Ureter (tissue), 1 donor: Measurements from ENCODE around the gene GLG1. TPM values are rescaled to one million over a fixed set of nuclear protein-coding genes. Genes with fewer than 3 reads are reported as not detected.
A peak's percentile ranks its signal among the peaks of the same experiment; 100 is the strongest.
"Not testable (repeated sequence)": the region's sequence is repeated elsewhere in the genome, so short reads cannot be mapped to it uniquely, and the experiment has no call there.

Source experiments
- DNase-seq: peaks from one replicate; pipeline ENCODE4 v3.0.0-alpha.2; 2020; ENCODE audit warnings: low spot score
- total RNA-seq: library from RNA; stranded (reverse); gene quantifications from one replicate; pipeline ENCODE4 v1.2.4, GENCODE V29; 2023
- donor health status: DM: yes; HTN: yes; CAD: no.

GLG1 gene
- total RNA-seq = 121 TPM

DNA sequence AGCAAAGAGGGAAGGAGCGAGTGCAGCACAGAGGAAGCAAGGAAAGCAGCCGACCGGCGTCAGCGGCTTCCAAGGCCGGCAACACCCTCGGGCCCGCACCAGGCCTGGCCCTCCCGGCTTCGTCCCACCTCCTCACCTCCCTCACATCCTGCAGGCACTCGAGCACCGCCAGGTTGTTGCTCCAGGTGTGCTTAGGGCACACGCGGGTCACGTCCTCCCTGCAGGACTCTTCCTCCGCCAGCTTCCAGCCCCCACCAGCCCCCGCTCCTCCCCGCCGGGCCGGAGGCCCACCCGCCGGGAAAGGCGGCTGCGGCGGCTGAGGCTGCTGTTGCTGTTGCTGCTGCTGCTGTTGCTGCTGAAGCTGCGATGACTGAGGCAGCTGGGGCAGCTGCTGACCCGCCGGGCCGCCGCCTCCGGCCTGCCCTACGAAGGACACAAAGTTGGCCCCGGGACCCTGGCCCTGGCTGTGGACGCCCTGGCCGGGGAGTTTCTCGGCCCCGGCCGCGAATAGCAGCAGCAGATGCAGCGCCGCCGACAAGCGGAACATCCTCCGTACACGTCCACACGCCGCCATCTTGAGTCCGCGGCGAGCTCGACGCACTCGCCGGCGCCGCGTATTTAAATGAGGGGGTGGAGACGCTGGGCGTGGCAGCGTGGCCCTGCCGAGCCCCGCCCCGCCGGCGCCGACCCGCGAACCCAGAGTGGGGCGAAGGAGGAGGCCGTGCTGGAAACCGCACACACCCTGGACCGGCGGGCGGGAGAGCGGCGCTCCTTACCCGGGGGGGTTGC is at the start of gene GLG1:
TSS of gene GLG1 (minus strand) at position 594 of the 789 bp plus-strand sequence. CDS start at position 574, 20 bp downstream.
- peak; percentile 90 for DNase-seq

DNA sequence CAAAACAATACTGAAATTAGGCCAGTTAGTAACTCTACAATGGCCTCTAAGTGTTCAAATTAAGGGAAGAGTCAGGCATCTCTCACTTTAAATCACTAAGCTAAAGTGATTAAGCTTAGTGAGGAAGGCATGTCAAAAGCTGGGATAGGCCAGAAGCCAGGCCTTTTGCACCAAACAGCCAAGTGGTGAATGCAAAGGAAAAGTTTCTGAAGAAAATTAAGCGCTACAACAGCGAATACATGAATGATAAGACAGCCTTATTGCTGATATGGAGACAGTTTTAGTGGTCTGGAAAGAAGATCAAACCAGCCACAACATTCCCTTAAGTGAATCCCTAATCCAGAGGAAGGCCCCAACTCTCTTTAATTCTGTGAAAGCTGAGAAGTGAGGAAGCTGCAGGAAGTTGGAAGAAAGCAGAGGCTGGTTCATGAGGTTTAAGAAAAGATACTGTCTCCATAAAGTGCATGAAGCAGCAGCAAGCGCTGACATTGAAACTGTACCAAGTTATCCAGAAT is 47.7 kb upstream of the GLG1 start:
- no peak for DNase-seq

DNA sequence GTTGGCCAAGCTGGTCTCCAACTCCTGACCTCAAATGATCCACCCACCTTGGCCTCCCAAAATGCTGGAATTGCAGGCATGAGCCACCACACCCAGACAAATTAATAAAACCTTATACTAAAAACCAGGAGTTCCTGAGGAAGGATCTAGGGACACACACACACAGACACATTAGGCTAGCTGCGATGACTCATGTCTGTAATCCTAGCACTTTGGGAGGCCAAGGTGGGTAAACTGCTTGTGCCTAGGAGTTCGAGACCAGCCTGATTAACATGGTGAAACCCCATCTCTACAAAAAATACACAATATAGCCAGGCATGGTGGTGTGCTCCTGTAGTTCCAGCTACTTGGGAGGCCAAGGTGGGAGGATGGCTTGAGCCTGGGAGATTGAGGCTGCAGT is 46.0 kb upstream of the GLG1 start:
- DNase-seq = not testable (repeated sequence)

DNA sequence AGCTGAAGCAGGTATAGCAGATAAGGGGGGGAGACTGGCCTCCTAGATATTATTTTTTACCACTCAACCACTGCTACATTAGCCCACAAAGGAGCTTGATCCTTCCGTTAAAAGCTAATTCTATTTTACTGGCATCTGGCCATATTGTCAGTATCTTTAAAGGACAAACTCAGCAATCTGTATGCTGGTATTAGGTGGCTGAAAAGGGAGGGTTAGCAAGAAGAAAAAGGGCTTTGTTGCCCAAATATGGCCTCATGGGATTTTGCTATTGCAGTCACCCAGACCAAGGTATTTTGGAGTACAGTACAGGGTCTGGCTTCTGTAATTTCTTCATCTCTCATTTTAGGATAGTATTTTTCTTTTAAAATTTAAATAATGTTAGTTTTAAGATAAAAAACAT is 45.3 kb upstream of the GLG1 start:
- no peak for DNase-seq

DNA sequence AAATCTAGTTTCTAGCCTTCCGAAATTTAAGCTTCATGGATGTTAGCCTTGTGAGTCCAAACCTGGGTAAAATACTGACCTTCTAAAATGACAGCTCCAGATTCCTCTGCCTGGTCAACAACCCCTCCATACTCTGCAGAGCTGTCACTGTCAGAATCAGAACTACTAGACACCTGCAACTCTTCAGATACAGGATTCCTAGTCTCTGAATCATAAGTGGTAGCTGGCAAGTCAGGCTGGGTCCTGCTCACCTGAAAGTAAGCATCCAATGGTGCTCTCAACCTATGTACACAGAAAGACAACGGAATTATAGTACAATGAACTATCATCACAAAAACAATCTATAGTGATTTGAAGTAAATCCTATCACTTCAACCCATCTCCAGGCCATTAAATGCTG is 44.9 kb upstream of the GLG1 start:
- no peak for DNase-seq

DNA sequence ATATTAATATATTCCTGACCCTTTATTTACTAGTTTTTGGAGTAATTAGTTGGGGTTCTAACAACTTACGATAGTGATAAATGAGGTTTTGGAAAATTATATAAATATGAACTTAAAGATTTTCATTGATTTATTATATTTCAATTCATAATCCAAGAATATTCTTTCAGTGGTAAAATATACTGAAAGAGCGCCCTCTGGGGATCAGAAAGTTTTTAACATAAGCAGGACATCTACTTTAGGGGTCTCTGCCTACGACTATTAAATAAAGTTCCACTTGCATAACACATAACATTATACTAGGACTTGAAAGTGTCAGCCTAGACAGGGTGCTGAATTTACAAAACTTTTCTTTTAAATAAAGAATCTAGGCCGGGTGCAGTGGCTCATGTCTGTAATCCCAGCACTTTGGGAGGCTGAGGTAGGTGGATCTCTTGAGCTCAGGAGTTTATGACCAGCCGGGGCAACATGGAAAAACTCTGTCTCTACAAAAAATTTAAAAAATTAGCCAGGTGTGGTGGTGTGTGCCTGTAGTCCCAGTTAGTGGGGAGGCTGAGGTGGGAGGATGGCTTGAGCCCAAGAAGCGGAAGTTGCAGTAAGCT is 44.2 kb upstream of the GLG1 start:
- no peak for DNase-seq

DNA sequence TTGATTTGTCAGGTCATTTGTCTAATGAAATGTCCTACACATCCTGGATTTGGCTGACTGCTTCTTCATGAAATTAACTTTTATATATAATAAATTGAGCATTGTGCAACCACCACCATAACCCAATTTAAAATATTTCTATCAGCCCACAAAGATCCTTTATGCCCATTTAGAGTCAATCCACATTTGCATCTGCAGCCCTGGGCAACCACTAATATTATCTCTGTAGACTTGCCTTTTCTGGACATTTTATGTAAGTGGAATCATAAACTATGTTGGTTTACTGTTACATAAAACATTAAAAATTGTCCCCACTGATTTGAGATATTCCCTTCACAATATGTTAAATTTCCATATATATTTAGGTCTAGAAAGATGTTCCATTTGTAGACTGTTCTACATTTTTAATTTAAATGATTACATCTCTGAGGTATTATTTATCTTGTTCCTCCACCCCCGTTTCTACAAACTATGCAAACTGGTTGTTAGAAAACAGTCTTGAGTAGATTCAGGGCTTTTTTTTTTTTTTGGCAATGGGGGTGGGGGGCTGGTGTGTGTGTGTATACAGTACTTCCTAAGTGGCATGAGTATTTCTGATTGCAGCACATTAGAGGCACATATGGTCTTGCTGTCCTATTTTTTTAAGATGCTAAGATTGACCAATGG is 43.1 kb upstream of the GLG1 start:
- no peak for DNase-seq

DNA sequence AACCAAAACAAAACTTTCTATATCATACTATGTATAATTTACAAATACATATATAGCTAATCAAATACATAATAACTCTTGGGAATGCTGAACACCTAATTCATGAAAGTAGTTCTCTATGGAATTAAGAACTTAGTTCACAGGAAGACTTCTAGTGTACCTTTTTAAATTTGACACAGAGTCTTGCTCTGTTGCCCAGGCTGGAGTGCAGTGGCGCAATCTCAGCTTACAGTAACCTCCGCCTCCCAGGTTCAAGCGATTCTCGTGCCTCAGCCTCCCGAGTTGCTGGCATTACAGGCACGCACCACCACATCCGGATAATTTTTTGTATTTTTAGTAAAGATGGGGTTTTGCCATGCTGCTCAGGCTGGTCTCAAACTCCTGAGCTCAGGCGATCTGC is 35.1 kb upstream of the GLG1 start:
- no peak for DNase-seq

DNA sequence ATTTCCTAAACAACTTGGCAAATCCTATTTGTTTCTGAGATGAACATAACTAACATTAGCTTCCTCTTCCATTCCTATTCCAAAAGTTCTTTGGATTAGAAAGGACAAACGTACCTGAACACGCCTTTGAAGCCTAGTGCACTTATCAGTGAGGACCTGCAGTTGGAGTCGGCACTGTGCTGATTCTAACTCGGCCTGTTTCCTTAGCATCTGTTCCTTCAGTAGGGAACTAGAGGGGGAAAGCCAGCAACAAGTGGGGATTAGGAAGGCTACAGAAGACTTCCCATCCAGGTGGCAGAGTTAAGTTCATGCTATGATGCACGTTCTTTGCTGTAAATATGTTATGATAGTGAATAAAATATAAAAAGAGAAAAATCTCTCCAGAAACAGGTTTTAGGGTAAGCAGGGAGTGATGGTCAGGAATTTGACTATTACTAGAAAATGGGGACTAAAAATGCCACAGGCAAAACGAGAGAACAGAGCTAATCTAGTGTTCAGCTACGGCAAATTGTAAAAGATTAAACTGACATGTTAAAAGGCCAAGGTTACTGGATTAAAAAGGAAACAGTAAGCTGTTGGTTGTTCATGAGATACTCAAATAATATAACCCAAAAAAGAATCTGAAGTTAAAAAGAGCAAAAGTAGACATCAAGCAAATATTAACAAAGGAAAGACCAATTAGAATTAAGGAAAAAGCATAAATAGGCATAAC is 31.0 kb upstream of the GLG1 start:
- no peak for DNase-seq

DNA sequence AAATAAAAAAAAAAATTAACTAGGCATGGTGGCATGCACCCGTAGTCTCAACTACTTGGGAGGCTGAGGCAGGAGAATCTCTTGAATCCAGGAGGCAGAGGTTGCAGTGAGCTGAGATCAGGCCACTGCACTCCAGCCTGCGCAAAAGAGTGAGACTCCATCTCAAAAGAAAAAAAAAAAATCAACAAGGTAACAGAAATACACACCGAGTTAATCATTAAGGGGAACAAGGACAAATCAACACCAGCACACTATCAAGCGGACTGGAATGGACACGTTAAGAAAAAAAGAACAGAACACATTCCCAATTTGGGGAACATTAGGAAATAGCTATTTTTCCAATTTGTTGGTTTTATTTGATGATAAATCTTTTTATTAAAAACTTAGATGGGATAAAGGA is 28.4 kb upstream of the GLG1 start:
- no peak for DNase-seq

DNA sequence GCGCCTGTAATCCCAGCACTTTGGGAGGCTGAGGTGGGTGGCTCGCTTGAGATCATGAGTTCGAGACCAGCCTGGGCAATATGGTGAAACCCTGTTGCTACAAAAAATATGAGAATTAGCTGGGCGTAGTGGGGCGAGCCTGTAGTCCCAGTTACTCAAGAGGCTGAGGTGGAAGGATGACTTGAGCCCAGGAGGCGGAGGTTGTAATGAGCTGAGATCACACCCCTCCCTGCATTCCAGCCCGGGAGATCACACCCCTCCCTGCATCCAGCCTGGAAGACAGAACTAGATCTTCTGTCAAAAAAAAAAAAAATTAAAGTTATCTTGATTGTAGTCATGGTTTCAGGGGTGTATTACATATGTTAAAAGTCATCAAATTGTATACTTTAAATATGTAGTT is 26.8 kb upstream of the GLG1 start:
- no peak for DNase-seq

DNA sequence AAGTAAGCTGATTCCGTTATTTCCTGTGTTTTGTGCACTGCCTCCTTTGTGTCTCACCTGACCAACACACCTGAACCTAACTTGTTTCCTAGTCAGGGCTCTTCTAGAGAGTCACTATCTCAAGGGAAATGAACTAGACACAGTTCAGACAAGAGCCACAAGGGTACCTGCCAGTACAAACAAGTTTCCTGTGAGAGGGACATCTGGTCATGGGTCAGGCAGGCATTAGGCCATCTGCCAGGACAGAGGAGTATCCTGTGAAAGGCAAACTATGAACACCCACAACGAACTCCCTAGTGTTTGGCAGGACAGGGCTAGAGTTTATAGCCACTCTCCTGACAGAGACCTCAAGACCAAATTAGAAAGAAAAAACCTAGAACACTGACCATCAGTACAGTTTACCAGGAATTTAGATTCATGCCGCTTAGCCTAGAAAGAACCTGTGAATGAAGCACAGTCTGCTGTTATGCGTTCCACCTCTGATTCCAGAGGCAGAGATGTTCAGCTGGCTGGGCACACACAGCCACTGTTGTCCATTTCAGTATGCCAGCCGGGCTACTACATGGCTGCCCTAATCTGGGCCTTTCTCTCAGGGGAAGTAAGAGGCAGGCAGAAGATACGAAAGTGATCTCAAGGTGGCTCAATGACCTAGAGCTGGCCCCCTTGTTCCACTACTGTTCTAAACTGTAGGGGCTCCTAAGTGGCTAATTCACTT is 20.7 kb upstream of the GLG1 start:
- DNase-seq = no peak

DNA sequence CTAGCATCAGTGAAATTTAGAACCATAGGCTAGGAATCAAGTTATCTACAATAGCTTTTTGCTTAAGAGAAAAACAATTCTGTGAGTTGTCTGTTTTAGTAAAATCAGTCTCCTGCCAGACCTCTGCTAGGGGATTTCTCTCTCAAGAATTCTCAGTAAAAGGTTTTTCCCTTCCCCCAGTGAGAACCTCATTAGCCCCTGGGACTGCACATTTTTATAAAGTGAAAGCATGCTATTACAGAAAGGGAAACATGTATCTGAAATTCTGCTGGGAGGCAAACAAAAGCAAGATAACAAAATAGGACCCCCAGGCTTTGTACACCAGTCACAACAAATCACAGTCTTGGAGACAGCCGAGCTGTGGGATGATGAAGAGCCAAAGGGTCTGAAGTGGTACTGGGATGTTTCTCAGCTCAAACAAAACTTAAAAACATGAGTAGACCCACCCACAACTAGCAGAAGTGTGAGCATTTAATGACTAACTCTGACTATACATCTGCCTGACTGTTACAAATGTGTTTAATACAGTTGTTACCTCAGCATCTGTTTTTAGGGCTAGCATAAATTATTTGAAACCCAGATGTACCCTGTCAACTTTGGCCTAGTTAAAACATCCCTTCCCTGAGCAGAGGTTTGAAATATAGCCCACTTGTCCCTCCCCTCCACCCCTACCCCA is 20.0 kb upstream of the GLG1 start:
- no peak for DNase-seq

DNA sequence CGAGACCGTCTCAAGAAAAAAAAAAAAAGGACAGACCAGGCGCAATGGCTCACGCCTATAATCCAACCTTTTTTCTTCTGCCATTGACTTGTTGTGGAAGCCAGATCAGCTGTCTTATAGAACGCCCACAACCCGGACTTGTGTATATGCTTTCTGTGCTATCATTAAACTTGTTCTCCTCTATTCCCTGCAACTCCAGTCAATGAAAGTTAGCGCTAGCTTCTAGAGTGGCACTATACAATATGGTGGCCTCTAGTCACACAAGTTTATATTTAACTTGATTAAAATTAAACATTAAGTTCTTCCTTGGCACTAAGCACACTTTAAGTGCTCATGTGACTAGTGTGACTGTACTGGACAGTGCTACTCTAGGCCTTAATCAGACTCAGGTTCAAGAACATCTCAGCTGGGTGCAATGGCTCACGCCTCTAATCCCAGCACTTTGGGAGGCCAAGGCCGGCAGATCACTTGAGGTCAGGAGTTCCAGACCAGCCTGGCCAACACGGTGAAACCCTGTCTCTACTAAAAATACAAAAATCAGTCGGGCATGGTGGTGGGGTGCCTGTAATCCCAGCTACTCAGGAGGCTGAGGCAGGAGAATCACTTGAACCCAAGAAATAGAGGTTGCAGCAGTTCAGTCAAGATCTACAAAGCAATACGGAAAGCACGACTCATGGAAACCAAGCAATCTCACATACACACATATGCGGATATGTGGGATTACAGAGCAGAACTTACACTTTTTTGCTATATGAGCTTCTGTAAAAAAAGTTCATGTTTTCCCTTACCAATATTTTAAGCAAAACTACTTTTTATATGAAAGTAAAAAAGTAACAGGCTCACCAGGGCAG is 18.8 kb upstream of the GLG1 start:
- DNase-seq = no peak

DNA sequence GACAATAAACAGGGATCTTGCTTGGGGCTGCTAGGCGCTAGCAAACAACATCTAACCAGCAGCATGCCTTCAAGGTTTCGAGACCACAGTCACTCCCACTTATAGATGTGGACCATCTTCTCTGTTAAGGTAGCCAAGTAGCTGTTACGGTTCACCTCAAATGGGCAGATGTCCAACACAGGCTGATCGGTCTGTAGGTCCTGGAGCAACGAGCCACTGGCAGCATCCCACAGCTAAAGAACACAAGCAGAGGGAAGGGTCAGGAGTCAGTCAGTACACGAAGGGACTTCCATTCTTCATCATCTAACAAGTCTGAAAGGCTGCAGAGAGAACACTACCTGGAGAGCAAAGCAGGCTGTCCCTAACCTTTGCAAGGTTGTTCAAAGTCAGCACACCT is 16.9 kb upstream of the GLG1 start:
- DNase-seq = no peak

DNA sequence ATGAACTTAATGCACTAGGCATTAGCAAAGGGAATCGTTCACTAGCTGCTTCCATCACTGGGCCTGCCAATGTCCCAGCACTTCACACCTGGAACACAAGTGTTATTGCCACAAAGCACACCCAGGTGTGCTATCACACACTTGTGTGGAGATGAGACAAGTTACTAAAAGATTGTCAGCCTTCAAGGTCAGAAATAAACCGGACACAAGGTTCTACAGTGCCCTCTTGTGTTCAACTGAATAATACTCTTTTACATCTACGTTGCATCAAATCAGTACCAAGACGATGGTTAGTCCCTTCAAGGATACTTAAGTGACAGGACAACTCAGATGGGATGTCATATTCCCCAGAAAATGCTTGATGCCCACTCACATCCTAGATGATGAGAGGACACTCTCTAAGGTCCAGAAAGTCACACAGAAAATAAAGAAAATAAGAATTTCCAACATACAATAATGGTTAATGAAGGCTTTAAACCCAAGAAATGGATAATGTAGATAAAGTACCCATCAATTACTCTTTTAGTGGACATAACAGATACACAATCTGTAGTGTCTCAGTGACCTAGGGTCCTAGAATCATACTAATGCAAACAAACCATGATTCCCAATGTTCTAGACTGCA is 16.4 kb upstream of the GLG1 start:
- DNase-seq = no peak

DNA sequence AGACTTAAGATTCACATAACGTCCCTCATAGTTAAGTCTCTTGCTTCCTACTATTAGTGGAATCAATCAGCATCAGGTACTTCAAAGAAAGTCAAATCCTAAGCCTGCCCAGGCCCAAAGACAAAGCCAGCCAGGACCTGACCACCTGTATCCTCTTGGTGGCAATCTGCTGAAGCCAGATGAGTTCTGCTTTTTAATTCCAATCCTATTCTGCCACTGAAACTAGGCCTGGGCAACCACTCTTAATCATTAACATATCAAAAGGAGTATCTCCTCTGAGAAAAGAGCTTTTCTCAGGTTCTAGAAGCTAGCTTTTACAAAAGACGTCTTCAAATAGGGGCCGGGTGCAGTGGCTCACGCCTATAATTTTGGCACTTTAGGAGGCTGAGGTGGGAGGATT is 15.1 kb upstream of the GLG1 start:
- DNase-seq = no peak

DNA sequence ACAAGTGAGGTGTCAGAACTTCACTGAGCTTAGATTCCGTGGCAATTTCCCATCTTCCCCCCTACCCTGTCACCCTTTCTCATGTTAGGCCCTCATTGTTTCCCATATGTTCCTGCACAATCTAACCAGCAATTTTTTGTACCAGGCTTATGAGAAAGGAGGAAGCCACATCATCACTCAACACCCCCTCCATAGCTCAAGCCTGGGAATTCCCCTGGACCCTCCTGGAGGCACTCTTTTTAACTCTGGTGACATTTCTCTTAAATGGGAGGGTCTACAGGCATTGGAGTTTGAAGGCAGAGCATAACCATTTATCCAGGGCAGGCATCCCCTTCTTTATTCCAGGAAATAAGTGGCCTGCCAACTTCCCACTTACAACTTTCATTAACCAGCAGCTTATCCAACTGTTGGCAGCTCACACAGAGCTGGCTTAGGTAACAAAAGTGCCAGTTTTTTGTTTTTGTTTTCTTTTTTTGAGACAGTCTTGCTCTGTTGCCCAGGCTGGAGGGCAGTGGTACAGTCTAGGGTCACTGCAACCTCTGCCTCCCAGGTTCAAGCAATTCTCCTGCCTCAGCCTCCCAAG is 10.4 kb upstream of the GLG1 start:
- no peak for DNase-seq

DNA sequence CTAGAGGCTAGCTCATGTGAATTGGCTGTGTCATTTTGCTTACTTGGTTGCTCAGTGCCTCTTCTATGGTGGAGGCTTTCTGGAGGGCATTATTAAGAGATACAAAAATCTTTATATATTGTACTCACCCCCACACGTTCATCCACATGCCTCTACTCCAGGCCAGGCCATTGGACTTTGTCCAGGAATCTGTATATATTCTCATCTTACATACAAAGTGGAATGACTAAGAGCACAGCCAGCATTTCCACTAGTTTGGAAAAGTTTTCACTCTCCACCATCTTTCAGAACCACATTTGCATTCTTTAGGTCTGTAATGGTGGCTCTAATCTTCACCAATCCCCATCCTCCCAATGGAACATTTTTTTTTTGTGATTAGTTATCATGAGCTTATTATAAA is 4.8 kb upstream of the GLG1 start:
- DNase-seq = no peak
